Fibroblast of lung (primary cell): ENCODE results near the gene RABEP1.

Source experiments
- CTCF ChIP-seq, 2 donors: IDR thresholded peaks in 1 of 2; conservative IDR thresholded peaks in 1 of 2; 1 replicate in 1 of 2; 2 replicates in 1 of 2; pipeline ENCODE4 v1.5.1; 2011 to 2012; ENCODE audit warnings: low read length in 2 of 2, control low read depth in 1 of 2, inconsistent platforms in 1 of 2, low read depth in 1 of 2, mild to moderate bottlenecking in 1 of 2
- EZH2 ChIP-seq: IDR thresholded peaks from 2 replicates; pipeline ENCODE4 v1.5.1; 2012; ENCODE audit warnings: low read length, control low read depth, mild to moderate bottlenecking; ENCODE audit errors: missing control alignments

DNA sequence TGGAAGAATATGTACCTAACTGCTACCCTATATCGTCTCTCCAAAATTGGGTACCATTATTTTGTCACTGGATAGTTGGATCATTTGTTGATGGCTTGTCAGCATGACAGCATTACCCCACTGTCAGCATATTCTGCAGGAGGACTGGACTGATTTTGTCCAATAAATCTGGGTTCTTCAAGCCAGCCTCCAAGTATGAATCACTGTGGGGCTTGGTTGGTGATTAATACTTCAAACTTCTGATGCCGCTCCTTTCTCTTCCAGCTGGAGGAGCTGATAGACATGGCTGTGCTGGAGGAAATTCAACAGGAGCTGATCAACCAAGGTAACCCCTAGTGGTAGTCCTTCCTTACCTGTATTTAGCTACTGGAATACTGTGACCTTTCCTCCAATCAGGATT, 140.4 kb downstream of the RABEP1 start:
- TF ChIP-seq CTCF (conservative IDR thresholded peaks at IDR 0.05 in 1 of 2, IDR thresholded peaks at IDR 0.05 in 1 of 2; ENCODE audit: low read depth in 1 of 2, low read length in 2 of 2), result no peak
- TF ChIP-seq EZH2, result no peak
